Stomach (tissue), 4 donors: ENCODE measurements around the gene S1PR1.

Experiments
- CTCF ChIP-seq, 7 experiments: fragments of 450-650 bp in 4 of 7; fragments of 200-600 bp in 3 of 7; sonication (generic) in 3 of 7; IDR thresholded peaks; one replicate each; pipeline ENCODE4 v1.5.1; 2016 to 2019; ENCODE audit warnings: antibody characterized with exemption in 7 of 7, control low read depth in 2 of 7, mild to moderate bottlenecking in 1 of 7
- EP300 ChIP-seq: sonication (generic); formaldehyde crosslinking; IDR thresholded peaks from one replicate; pipeline ENCODE4 v1.6.1; 2017; ENCODE audit warnings: antibody characterized with exemption
- POLR2A ChIP-seq, 4 donors: fragments of 450-650 bp; IDR thresholded peaks; one replicate each; pipeline ENCODE4 v1.6.1; 2016; ENCODE audit warnings: antibody characterized with exemption in 4 of 4, control low read depth in 2 of 4, mild to moderate bottlenecking in 1 of 4, moderate library complexity in 1 of 4
- POLR2AphosphoS5 ChIP-seq, 3 donors: sonication (generic); formaldehyde crosslinking; IDR thresholded peaks; one replicate each; pipeline ENCODE4 v1.6.1; 2016; ENCODE audit warnings: antibody characterized with exemption in 3 of 3

GRCh38 chr1:101282314-101283038 lies 45.7 kb downstream of the S1PR1 start:
- no peak for TF ChIP-seq CTCF (IDR thresholded peaks at IDR 0.05)
- no peak for TF ChIP-seq POLR2A (IDR thresholded peaks at IDR 0.05)
- no peak for TF ChIP-seq POLR2AphosphoS5 (IDR thresholded peaks at IDR 0.05)
- TF ChIP-seq EP300: no peak
